ENCODE results near the gene IER3. TPM values are rescaled to one million over a fixed set of nuclear protein-coding genes. Genes with fewer than 3 reads are reported as not detected.

IER3 gene
- total and polyA plus RNA-seq, 2 of the 13 experiments (the other 11 are each of a cell fraction or from before 2014, with no cell fraction given) = 51.1 to 131 TPM

DNA sequence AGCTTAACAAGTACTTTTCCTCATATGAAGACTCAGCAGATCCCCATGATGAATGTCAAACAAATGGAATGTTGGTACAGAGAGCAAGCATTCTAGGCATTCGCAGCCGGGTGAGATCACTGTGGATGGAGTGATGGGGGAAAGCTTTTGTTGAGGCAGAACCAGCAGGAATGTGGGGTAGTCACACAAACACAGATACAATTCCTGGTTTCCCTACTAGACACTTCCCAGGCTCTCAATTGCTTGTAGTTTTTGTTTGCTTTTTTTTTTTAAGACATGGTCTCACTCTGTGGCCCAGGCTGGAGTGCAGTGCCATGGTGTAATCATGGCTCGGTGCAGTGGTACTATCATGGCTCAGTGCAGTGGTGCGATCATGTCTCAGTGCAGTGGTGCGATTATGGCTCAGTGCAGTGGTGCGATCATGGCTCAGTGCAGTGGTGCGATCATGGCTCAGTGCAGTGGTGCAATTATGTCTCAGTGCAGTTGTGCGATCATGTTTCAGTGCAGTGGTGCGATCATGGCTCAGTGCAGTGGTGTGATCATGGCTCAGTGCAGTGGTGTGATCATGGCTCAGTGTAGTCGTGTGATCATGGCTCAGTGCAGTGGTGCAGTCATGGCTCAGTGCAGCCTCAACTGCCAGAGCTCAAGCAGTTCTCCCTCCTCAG is 15.4 kb upstream of the IER3 start (continued):
- TF ChIP-seq, protein P1, sequence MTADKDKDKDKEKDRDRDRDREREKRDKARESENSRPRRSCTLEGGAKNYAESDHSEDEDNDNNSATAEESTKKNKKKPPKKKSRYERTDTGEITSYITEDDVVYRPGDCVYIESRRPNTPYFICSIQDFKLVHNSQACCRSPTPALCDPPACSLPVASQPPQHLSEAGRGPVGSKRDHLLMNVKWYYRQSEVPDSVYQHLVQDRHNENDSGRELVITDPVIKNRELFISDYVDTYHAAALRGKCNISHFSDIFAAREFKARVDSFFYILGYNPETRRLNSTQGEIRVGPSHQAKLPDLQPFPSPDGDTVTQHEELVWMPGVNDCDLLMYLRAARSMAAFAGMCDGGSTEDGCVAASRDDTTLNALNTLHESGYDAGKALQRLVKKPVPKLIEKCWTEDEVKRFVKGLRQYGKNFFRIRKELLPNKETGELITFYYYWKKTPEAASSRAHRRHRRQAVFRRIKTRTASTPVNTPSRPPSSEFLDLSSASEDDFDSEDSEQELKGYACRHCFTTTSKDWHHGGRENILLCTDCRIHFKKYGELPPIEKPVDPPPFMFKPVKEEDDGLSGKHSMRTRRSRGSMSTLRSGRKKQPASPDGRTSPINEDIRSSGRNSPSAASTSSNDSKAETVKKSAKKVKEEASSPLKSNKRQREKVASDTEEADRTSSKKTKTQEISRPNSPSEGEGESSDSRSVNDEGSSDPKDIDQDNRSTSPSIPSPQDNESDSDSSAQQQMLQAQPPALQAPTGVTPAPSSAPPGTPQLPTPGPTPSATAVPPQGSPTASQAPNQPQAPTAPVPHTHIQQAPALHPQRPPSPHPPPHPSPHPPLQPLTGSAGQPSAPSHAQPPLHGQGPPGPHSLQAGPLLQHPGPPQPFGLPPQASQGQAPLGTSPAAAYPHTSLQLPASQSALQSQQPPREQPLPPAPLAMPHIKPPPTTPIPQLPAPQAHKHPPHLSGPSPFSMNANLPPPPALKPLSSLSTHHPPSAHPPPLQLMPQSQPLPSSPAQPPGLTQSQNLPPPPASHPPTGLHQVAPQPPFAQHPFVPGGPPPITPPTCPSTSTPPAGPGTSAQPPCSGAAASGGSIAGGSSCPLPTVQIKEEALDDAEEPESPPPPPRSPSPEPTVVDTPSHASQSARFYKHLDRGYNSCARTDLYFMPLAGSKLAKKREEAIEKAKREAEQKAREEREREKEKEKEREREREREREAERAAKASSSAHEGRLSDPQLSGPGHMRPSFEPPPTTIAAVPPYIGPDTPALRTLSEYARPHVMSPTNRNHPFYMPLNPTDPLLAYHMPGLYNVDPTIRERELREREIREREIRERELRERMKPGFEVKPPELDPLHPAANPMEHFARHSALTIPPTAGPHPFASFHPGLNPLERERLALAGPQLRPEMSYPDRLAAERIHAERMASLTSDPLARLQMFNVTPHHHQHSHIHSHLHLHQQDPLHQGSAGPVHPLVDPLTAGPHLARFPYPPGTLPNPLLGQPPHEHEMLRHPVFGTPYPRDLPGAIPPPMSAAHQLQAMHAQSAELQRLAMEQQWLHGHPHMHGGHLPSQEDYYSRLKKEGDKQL (CRISPR knock-in tag; IDR thresholded peaks at IDR 0.05; ENCODE audit: low read depth) = no peak
- TF ChIP-seq ZC3H4 (CRISPR knock-in tag; IDR thresholded peaks at IDR 0.05; ENCODE audit: borderline replicate concordance) (no peak), ZNF569 (CRISPR knock-in tag; IDR thresholded peaks at IDR 0.05; ENCODE audit: borderline replicate concordance) (no peak), ZNF451 (CRISPR knock-in tag; IDR thresholded peaks at IDR 0.05) (no peak), ZNF572 (CRISPR knock-in tag; IDR thresholded peaks at IDR 0.05) (no peak), NFE2 (CRISPR knock-in tag; IDR thresholded peaks at IDR 0.05) (no peak), ELF1 (CRISPR knock-in tag; IDR thresholded peaks at IDR 0.05) (no peak), ZNF282 (IDR thresholded peaks at IDR 0.05; ENCODE audit: partially characterized antibody) (no peak), SOX13 (IDR thresholded peaks at IDR 0.05) (no peak), SOX13 (CRISPR knock-in tag; conservative IDR thresholded peaks at IDR 0.05 in 1 of 2, IDR thresholded peaks at IDR 0.05 in 1 of 2) (peak in 1 of 2 experiments; percentile 81; a peak in 2 of 4 replicates), ATM (IDR thresholded peaks at IDR 0.05; ENCODE audit: borderline replicate concordance) (no peak), NR2F6 (IDR thresholded peaks at IDR 0.05) (no peak), NR2F6 (CRISPR knock-in tag; IDR thresholded peaks at IDR 0.05) (no peak), CCDC6 (CRISPR knock-in tag; IDR thresholded peaks at IDR 0.05) (no peak), ZNF790 (CRISPR knock-in tag; IDR thresholded peaks at IDR 0.05; ENCODE audit: borderline replicate concordance) (no peak)
- TF ChIP-seq, protein P2, sequence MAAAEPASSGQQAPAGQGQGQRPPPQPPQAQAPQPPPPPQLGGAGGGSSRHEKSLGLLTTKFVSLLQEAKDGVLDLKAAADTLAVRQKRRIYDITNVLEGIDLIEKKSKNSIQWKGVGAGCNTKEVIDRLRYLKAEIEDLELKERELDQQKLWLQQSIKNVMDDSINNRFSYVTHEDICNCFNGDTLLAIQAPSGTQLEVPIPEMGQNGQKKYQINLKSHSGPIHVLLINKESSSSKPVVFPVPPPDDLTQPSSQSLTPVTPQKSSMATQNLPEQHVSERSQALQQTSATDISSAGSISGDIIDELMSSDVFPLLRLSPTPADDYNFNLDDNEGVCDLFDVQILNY (CRISPR knock-in tag; conservative IDR thresholded peaks at IDR 0.05) = no peak
- TF ChIP-seq, protein P3, sequence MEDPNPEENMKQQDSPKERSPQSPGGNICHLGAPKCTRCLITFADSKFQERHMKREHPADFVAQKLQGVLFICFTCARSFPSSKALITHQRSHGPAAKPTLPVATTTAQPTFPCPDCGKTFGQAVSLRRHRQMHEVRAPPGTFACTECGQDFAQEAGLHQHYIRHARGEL (CRISPR knock-in tag; IDR thresholded peaks at IDR 0.05) = no peak
- TF ChIP-seq, protein P4, sequence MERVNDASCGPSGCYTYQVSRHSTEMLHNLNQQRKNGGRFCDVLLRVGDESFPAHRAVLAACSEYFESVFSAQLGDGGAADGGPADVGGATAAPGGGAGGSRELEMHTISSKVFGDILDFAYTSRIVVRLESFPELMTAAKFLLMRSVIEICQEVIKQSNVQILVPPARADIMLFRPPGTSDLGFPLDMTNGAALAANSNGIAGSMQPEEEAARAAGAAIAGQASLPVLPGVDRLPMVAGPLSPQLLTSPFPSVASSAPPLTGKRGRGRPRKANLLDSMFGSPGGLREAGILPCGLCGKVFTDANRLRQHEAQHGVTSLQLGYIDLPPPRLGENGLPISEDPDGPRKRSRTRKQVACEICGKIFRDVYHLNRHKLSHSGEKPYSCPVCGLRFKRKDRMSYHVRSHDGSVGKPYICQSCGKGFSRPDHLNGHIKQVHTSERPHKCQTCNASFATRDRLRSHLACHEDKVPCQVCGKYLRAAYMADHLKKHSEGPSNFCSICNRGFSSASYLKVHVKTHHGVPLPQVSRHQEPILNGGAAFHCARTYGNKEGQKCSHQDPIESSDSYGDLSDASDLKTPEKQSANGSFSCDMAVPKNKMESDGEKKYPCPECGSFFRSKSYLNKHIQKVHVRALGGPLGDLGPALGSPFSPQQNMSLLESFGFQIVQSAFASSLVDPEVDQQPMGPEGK (CRISPR knock-in tag; IDR thresholded peaks at IDR 0.05) = 0 out of 2 replicates have a peak, but pooled peaks have one; percentile 29
- TF ChIP-seq, protein P5, sequence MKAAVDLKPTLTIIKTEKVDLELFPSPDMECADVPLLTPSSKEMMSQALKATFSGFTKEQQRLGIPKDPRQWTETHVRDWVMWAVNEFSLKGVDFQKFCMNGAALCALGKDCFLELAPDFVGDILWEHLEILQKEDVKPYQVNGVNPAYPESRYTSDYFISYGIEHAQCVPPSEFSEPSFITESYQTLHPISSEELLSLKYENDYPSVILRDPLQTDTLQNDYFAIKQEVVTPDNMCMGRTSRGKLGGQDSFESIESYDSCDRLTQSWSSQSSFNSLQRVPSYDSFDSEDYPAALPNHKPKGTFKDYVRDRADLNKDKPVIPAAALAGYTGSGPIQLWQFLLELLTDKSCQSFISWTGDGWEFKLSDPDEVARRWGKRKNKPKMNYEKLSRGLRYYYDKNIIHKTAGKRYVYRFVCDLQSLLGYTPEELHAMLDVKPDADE (CRISPR knock-in tag; IDR thresholded peaks at IDR 0.05) = no peak
- TF ChIP-seq, protein P6, sequence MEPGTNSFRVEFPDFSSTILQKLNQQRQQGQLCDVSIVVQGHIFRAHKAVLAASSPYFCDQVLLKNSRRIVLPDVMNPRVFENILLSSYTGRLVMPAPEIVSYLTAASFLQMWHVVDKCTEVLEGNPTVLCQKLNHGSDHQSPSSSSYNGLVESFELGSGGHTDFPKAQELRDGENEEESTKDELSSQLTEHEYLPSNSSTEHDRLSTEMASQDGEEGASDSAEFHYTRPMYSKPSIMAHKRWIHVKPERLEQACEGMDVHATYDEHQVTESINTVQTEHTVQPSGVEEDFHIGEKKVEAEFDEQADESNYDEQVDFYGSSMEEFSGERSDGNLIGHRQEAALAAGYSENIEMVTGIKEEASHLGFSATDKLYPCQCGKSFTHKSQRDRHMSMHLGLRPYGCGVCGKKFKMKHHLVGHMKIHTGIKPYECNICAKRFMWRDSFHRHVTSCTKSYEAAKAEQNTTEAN (CRISPR knock-in tag; conservative IDR thresholded peaks at IDR 0.05) = no peak
